ENCODE results near the gene CAMTA1. TPM values are rescaled to one million over a fixed set of nuclear protein-coding genes. Genes with fewer than 3 reads are reported as not detected.

CAMTA1 gene
- total and polyA plus RNA-seq, 4 donors: 48.1 to 140 (median 52.3) TPM

- H3K9ac ChIP-seq (ENCODE audit: insufficient read depth in 1 of 2, low read length in 2 of 2): no peak overlapping the region
- no peak overlapping the region for H3K4me3 ChIP-seq
- WGBS, 2 donors: 90 to 92% methylated on average over 9 of the region's 9 CpGs
- no peaks in the 10 kb centered on the region for H3K27me3 ChIP-seq (ENCODE audit: control insufficient read depth in 3 of 3, insufficient read depth in 3 of 3, low read length in 2 of 3)
- no peak for ATAC-seq (ENCODE audit: insufficient read depth, low FRiP score)
- peaks cover 0 to 2% (median 0%) of the 10 kb centered on the region in 4 donors for H3K9me3 ChIP-seq (ENCODE audit: control insufficient read depth in 4 of 4, insufficient read depth in 3 of 4, low read length in 3 of 4)
- no peaks in the 10 kb centered on the region for H3K36me3 ChIP-seq (ENCODE audit: control insufficient read depth in 4 of 4, insufficient read depth in 4 of 4, low read length in 4 of 4)
- H3K4me1 ChIP-seq (ENCODE audit: control insufficient read depth in 5 of 5, insufficient read depth in 5 of 5, low read length in 5 of 5): peaks cover 0 to 19% (median 0%) of the 10 kb centered on the region in 5 donors
- no peak for DNase-seq
- H3K27ac ChIP-seq (ENCODE audit: low read depth in 1 of 2, low read length in 1 of 2): no peak overlapping the region
- no peak for TF ChIP-seq CTCF (IDR thresholded peaks at IDR 0.05; ENCODE audit: control extremely low read depth, extremely low read depth)
Observed at GRCh38 chr1:7375781-7376660, 590.8 kb downstream of the CAMTA1 start.

- 98% methylated on average over 4 of the region's 4 CpGs for WGBS, 2 donors
- no peak for DNase-seq
- TF ChIP-seq CTCF (IDR thresholded peaks at IDR 0.05; ENCODE audit: control extremely low read depth, extremely low read depth): no peak
Observed at GRCh38 chr1:7376676-7377075, 591.4 kb downstream of the CAMTA1 start.

GRCh38 chr1:7378346-7379130 is 593.3 kb downstream of the CAMTA1 start:
- H3K9me3 ChIP-seq (ENCODE audit: control insufficient read depth in 4 of 4, insufficient read depth in 3 of 4, low read length in 3 of 4): peaks cover 0 to 5% (median 0%) of the 10 kb centered on the region in 4 donors
- no peak for TF ChIP-seq CTCF (IDR thresholded peaks at IDR 0.05; ENCODE audit: control extremely low read depth, extremely low read depth)
- peaks cover 0 to 16% (median 0%) of the 10 kb centered on the region in 5 donors for H3K4me1 ChIP-seq (ENCODE audit: control insufficient read depth in 5 of 5, insufficient read depth in 5 of 5, low read length in 5 of 5)
- no peak overlapping the region for H3K27ac ChIP-seq (ENCODE audit: low read depth in 1 of 2, low read length in 1 of 2)
- no peak overlapping the region for H3K4me3 ChIP-seq
- H3K9ac ChIP-seq (ENCODE audit: insufficient read depth in 1 of 2, low read length in 2 of 2): no peak overlapping the region
- no peaks in the 10 kb centered on the region for H3K36me3 ChIP-seq (ENCODE audit: control insufficient read depth in 4 of 4, insufficient read depth in 4 of 4, low read length in 4 of 4)
- H3K27me3 ChIP-seq (ENCODE audit: control insufficient read depth in 3 of 3, insufficient read depth in 3 of 3, low read length in 2 of 3): no peaks in the 10 kb centered on the region
- ATAC-seq (ENCODE audit: insufficient read depth, low FRiP score): no peak
- WGBS, 2 donors: 92 to 95% methylated on average over 14 of the region's 14 CpGs
- DNase-seq: no peak

More at GRCh38 chr1:7376676-7377075, 591.4 kb downstream of the CAMTA1 start:
- Histone ChIP-seq H3K9ac (ENCODE audit: insufficient read depth in 1 of 2, low read length in 2 of 2) (no peak overlapping the region), H3K27me3 (ENCODE audit: control insufficient read depth in 3 of 3, insufficient read depth in 3 of 3, low read length in 2 of 3) (no peaks in the 10 kb centered on the region), H3K27ac (ENCODE audit: low read depth in 1 of 2, low read length in 1 of 2) (no peak overlapping the region), H3K4me3 (no peak overlapping the region), H3K9me3 (ENCODE audit: control insufficient read depth in 4 of 4, insufficient read depth in 3 of 4, low read length in 3 of 4) (peaks cover 0 to 2% (median 0%) of the 10 kb centered on the region in 4 donors), H3K4me1 (ENCODE audit: control insufficient read depth in 5 of 5, insufficient read depth in 5 of 5, low read length in 5 of 5) (peaks cover 0 to 19% (median 0%) of the 10 kb centered on the region in 5 donors), H3K36me3 (ENCODE audit: control insufficient read depth in 4 of 4, insufficient read depth in 4 of 4, low read length in 4 of 4) (no peaks in the 10 kb centered on the region)
- no peak for ATAC-seq (ENCODE audit: insufficient read depth, low FRiP score)

All from lung (tissue), 12 donors.